Measurements from ENCODE around the gene SLC5A2. TPM values are rescaled to one million over a fixed set of nuclear protein-coding genes. Genes with fewer than 3 reads are reported as not detected.
"Not testable (repeated sequence)": the region's sequence is repeated elsewhere in the genome, so short reads cannot be mapped to it uniquely, and the experiment has no call there.

Gene SLC5A2
- polyA plus RNA-seq (ENCODE audit: insufficient read length in 4 of 4): 10 to 100 TPM; 18.9 to 65.6 (median 43.6) TPM

GRCh38 chr16:31483081-31483480, at the start of gene SLC5A2:
TSS of gene SLC5A2 (plus strand) at chr16:31483123. CDS start at chr16:31483137, 14 bp downstream.
- no peak for DNase-seq (ENCODE audit: low read depth in 4 of 4, low spot score in 3 of 4)

GRCh38 chr16:31435341-31436220, 47.3 kb upstream of the SLC5A2 start:
- no peak for DNase-seq (ENCODE audit: low read depth in 4 of 4, low spot score in 3 of 4)

- no peak for DNase-seq (ENCODE audit: low read depth in 4 of 4, low spot score in 3 of 4)
These were observed 46.5 kb upstream of the SLC5A2 start for GRCh38 chr16:31436221-31437045.

- no peak for DNase-seq (ENCODE audit: low read depth in 4 of 4, low spot score in 3 of 4)
These were observed 44.5 kb upstream of the SLC5A2 start for GRCh38 chr16:31438414-31438813.

- DNase-seq (ENCODE audit: low read depth in 4 of 4, low spot score in 3 of 4): not testable (repeated sequence)
These were observed 43.9 kb upstream of the SLC5A2 start for GRCh38 chr16:31439023-31439422.

- no peak for DNase-seq (ENCODE audit: low read depth in 4 of 4, low spot score in 3 of 4)
These were observed 43.4 kb upstream of the SLC5A2 start for GRCh38 chr16:31439519-31439918.

GRCh38 chr16:31440516-31441184, 42.3 kb upstream of the SLC5A2 start:
- DNase-seq (ENCODE audit: low read depth in 4 of 4, low spot score in 3 of 4): no peak

GRCh38 chr16:31441956-31442355, 41.0 kb upstream of the SLC5A2 start:
- DNase-seq (ENCODE audit: low read depth in 4 of 4, low spot score in 3 of 4): no peak

- not testable (repeated sequence) for DNase-seq (ENCODE audit: low read depth in 4 of 4, low spot score in 3 of 4)
These were observed 37.0 kb upstream of the SLC5A2 start for GRCh38 chr16:31445931-31446330.

- DNase-seq (ENCODE audit: low read depth in 4 of 4, low spot score in 3 of 4): no peak
These were observed 31.7 kb upstream of the SLC5A2 start for GRCh38 chr16:31451201-31451600.

GRCh38 chr16:31451681-31452351, 31.1 kb upstream of the SLC5A2 start:
- no peak for DNase-seq (ENCODE audit: low read depth in 4 of 4, low spot score in 3 of 4)

GRCh38 chr16:31452631-31453106, 30.3 kb upstream of the SLC5A2 start:
- no peak for DNase-seq (ENCODE audit: low read depth in 4 of 4, low spot score in 3 of 4)

- DNase-seq (ENCODE audit: low read depth in 4 of 4, low spot score in 3 of 4): no peak
These were observed 29.4 kb upstream of the SLC5A2 start for GRCh38 chr16:31453255-31454204.

- DNase-seq (ENCODE audit: low read depth in 4 of 4, low spot score in 3 of 4): no peak
These were observed 27.2 kb upstream of the SLC5A2 start for GRCh38 chr16:31455601-31456314.

- no peak for DNase-seq (ENCODE audit: low read depth in 4 of 4, low spot score in 3 of 4)
These were observed 25.9 kb upstream of the SLC5A2 start for GRCh38 chr16:31456988-31457360.

- no peak for DNase-seq (ENCODE audit: low read depth in 4 of 4, low spot score in 3 of 4)
These were observed 24.7 kb upstream of the SLC5A2 start for GRCh38 chr16:31458073-31458843.

- DNase-seq (ENCODE audit: low read depth in 4 of 4, low spot score in 3 of 4): peak; percentile 94 to 96 (median 96)
These were observed 23.9 kb upstream of the SLC5A2 start, which contains the start of gene ARMC5 for GRCh38 chr16:31458844-31459686. TSS of gene ARMC5 (plus strand) at chr16:31459501. CDS start at chr16:31459525, 24 bp downstream.
